NB4 (cell line): ENCODE measurements around the gene COL4A1.

ENCODE experiments used
- POLR2A ChIP-seq: IDR thresholded peaks from 2 replicates; pipeline ENCODE4 v1.6.1; 2011; ENCODE audit warnings: mild to moderate bottlenecking; ENCODE audit not compliant: insufficient read length; ENCODE audit errors: extremely low read depth
- TF ChIP-seq, protein P1 (sequence below): IDR thresholded peaks from one replicate; pipeline ENCODE4 v1.5.1; 2012; ENCODE audit warnings: low read depth, low read length

DNA sequence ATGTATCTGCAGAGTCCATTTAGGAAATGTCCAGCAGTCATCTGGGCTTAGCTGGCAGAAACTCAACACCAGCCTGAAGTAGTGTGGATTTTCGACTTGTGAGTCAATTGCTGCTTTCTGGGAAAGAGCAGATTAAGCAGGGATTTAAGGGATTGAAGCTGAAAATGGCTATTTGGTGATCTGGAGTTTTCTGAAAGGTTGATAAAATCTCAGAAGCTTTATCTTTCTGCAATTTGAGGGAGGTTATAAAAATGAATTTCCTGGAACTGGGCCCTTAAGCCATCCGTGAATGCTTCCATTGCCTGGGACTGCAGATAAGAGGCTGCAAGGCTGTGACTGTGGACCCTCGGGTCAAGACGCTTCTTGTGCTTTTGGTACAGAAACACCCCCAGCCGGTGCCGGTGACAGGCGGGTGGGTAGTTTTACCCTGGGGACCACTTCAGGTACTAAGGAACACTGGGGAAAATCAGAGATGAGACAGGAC, 61.5 kb downstream of the COL4A1 start:
- no peak for TF ChIP-seq POLR2A
- TF ChIP-seq, protein P1, sequence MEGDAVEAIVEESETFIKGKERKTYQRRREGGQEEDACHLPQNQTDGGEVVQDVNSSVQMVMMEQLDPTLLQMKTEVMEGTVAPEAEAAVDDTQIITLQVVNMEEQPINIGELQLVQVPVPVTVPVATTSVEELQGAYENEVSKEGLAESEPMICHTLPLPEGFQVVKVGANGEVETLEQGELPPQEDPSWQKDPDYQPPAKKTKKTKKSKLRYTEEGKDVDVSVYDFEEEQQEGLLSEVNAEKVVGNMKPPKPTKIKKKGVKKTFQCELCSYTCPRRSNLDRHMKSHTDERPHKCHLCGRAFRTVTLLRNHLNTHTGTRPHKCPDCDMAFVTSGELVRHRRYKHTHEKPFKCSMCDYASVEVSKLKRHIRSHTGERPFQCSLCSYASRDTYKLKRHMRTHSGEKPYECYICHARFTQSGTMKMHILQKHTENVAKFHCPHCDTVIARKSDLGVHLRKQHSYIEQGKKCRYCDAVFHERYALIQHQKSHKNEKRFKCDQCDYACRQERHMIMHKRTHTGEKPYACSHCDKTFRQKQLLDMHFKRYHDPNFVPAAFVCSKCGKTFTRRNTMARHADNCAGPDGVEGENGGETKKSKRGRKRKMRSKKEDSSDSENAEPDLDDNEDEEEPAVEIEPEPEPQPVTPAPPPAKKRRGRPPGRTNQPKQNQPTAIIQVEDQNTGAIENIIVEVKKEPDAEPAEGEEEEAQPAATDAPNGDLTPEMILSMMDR, result no peak
